ENCODE measurements around the gene KLRD1.

GRCh38 chr12:10362325-10362724 is 54.7 kb downstream of the KLRD1 start:
- TF ChIP-seq, protein P1, sequence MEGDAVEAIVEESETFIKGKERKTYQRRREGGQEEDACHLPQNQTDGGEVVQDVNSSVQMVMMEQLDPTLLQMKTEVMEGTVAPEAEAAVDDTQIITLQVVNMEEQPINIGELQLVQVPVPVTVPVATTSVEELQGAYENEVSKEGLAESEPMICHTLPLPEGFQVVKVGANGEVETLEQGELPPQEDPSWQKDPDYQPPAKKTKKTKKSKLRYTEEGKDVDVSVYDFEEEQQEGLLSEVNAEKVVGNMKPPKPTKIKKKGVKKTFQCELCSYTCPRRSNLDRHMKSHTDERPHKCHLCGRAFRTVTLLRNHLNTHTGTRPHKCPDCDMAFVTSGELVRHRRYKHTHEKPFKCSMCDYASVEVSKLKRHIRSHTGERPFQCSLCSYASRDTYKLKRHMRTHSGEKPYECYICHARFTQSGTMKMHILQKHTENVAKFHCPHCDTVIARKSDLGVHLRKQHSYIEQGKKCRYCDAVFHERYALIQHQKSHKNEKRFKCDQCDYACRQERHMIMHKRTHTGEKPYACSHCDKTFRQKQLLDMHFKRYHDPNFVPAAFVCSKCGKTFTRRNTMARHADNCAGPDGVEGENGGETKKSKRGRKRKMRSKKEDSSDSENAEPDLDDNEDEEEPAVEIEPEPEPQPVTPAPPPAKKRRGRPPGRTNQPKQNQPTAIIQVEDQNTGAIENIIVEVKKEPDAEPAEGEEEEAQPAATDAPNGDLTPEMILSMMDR (IDR thresholded peaks at IDR 0.05 in 4 of 5, conservative IDR thresholded peaks at IDR 0.05 in 1 of 5): no peak
- no peak for TF ChIP-seq POLR2A (IDR thresholded peaks at IDR 0.05)

Data from gastrocnemius medialis (tissue), 4 donors.